Keratinocyte (primary cell): ENCODE results near the gene KCNT2.

Experiments
- EZH2 ChIP-seq: IDR thresholded peaks from one replicate; pipeline ENCODE4 v1.6.1; 2012; ENCODE audit warnings: inconsistent platforms, mild to moderate bottlenecking, low read length, moderate library complexity
- TF ChIP-seq, protein P1 (sequence below), 3 experiments: IDR thresholded peaks in 1 of 3; conservative IDR thresholded peaks in 1 of 3; optimal IDR thresholded peaks in 1 of 3; 2 replicates in 2 of 3; 3 replicates in 1 of 3; pipeline versions ENCODE3 to v1.5.1; 2011; ENCODE audit warnings: low read length in 3 of 3, mild to moderate bottlenecking in 3 of 3, moderate library complexity in 2 of 3, control low read depth in 1 of 3, inconsistent platforms in 1 of 3; ENCODE audit not compliant: insufficient read depth in 2 of 3; ENCODE audit errors: extremely low read depth in 1 of 3

DNA sequence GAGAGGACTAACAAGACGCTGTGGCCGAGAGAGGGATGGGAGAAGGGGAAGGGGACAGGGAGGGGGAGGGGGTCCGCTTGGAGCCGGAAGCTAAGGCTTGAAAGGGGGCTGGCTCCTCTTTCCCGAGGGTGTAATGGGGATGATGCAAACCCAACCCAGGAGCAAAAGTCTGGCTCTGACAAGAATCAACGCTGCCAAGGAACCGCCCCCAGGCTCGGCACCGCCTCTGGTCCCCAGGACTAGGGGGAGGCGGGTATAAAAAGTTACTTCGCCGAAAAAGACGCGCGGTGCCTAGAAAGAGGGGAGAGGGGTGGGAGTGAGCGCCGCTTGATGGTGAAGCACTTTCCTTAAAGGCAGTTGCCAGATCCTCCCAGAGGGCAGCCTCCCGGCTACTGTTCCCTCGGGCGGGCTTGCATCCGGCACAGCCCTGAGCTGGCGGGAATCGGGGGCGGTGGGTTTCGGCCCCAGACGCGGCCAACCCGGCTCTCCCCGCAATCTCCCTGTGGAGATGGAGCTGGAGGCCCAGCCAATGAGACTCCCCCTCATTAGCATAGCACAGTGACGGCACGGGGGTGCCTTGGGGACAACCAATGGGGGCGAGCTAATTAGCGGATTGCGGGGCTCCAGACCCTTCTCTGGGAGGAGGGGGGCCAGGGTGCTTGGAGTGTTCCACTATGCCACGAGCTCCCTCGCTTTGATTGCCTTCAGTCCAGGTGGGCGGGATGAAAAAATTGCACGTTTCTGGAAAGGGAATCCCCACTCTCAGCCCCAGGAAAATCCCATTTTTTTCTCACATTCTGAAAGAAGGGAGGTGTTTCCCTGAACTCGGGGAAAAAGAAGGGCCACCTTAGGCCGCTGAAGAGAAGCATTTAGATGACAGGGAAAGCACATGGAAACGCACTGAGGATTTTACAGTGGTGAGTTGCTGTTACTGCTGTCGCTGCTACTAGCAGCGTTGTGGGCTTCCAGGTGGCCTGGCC is at the start of gene KCNT2:
- TF ChIP-seq, protein P1, sequence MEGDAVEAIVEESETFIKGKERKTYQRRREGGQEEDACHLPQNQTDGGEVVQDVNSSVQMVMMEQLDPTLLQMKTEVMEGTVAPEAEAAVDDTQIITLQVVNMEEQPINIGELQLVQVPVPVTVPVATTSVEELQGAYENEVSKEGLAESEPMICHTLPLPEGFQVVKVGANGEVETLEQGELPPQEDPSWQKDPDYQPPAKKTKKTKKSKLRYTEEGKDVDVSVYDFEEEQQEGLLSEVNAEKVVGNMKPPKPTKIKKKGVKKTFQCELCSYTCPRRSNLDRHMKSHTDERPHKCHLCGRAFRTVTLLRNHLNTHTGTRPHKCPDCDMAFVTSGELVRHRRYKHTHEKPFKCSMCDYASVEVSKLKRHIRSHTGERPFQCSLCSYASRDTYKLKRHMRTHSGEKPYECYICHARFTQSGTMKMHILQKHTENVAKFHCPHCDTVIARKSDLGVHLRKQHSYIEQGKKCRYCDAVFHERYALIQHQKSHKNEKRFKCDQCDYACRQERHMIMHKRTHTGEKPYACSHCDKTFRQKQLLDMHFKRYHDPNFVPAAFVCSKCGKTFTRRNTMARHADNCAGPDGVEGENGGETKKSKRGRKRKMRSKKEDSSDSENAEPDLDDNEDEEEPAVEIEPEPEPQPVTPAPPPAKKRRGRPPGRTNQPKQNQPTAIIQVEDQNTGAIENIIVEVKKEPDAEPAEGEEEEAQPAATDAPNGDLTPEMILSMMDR (optimal IDR thresholded peaks at IDR 0.05 in 1 of 3, IDR thresholded peaks at IDR 0.05 in 1 of 3, conservative IDR thresholded peaks at IDR 0.05 in 1 of 3; ENCODE audit: extremely low read depth in 1 of 3, insufficient read depth in 2 of 3, low read length in 3 of 3) = no peak
- peak; percentile 34 for TF ChIP-seq EZH2
